Calu3 (cell line): ENCODE results near the gene HOXC11. TPM values are rescaled to one million over a fixed set of nuclear protein-coding genes. Genes with fewer than 3 reads are reported as not detected.

Source experiments
- BruUV-seq: library from RNA; stranded (reverse); fragments of 400-500 nt; replicated peaks from 2 replicates; lab custom pipeline; 2021; lab: Mats Ljungman, UMichigan
- CTCF ChIA-PET: fragments of 300-600 bp; sonication (Branson Sonifier 250); formaldehyde crosslinking; loops from one replicate; lab custom pipeline; 2022; ENCODE audit warnings: antibody characterized with exemption; lab: Charles Lee
- DNase-seq: peaks from one replicate; pipeline ENCODE4 v3.0.0; 2022
- H3K27ac Mint-ChIP-seq: one replicate; pipeline ENCODE4 v1.8.0; 2022; ENCODE audit warnings: mixed read lengths; ENCODE audit not compliant: unreplicated experiment
- H3K27me3 Mint-ChIP-seq: one replicate; pipeline ENCODE4 v1.8.0; 2022; ENCODE audit warnings: mixed read lengths; ENCODE audit not compliant: unreplicated experiment
- H3K36me3 Mint-ChIP-seq: one replicate; pipeline ENCODE4 v1.8.0; 2022; ENCODE audit warnings: mild to moderate bottlenecking, moderate library complexity, mixed read lengths; ENCODE audit not compliant: insufficient read depth, unreplicated experiment
- H3K4me1 Mint-ChIP-seq: one replicate; pipeline ENCODE4 v1.8.0; 2022; ENCODE audit warnings: mild to moderate bottlenecking, low read depth, mixed read lengths; ENCODE audit not compliant: unreplicated experiment
- H3K4me3 Mint-ChIP-seq: one replicate; pipeline ENCODE4 v1.8.0; 2022; ENCODE audit warnings: mild to moderate bottlenecking, low read depth, moderate library complexity, mixed read lengths; ENCODE audit not compliant: unreplicated experiment
- H3K9me3 Mint-ChIP-seq: one replicate; pipeline ENCODE4 v1.8.0; 2022; ENCODE audit warnings: low read depth, mixed read lengths; ENCODE audit not compliant: unreplicated experiment
- intact Hi-C: fragments of 100-400 bp; cut with micrococcal nuclease; formaldehyde crosslinking; loops from one replicate; pipeline ENCODE4 v1.10.0; 2022; ENCODE audit not compliant: unreplicated experiment
- total RNA-seq: library from RNA; stranded (reverse); gene quantifications from 2 replicates; pipeline ENCODE4 v1.2.3, GENCODE V29; 2022
- TF ChIP-seq, protein P1 (sequence below): fragments of 200-600 bp; IDR thresholded peaks from one replicate; pipeline ENCODE4 v1.8.0; 2022; ENCODE audit warnings: antibody characterized with exemption; ENCODE audit not compliant: unreplicated experiment

HOXC11 gene
- total RNA-seq, 1 experiment from 2014 or later = not detected

DNA sequence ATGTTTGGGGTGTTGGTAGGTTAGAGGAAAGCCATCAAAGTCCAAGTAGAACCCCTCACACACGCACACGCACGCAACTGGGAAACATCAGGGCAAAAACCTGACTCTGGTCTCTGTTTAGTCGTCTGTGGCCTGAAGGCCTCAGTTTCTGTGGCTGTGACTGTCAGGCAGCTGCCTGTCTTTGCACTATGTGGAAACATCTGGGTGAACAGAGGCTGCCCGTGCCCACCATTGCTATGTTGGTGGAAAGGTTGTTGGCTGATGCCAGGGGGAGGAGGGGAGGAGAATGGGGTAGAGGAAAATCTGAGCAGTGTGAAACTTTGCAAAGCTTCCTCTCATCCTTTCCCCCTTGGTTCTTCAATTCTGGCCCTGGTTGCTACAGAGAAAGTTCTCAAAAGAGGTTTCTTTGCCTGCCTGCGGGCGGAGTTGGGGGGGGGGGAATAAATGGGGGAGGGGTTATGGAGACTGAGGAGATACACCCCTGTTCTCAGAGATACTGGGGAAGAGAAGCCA, 19.5 kb downstream of the HOXC11 start:
- TF ChIP-seq, protein P1, sequence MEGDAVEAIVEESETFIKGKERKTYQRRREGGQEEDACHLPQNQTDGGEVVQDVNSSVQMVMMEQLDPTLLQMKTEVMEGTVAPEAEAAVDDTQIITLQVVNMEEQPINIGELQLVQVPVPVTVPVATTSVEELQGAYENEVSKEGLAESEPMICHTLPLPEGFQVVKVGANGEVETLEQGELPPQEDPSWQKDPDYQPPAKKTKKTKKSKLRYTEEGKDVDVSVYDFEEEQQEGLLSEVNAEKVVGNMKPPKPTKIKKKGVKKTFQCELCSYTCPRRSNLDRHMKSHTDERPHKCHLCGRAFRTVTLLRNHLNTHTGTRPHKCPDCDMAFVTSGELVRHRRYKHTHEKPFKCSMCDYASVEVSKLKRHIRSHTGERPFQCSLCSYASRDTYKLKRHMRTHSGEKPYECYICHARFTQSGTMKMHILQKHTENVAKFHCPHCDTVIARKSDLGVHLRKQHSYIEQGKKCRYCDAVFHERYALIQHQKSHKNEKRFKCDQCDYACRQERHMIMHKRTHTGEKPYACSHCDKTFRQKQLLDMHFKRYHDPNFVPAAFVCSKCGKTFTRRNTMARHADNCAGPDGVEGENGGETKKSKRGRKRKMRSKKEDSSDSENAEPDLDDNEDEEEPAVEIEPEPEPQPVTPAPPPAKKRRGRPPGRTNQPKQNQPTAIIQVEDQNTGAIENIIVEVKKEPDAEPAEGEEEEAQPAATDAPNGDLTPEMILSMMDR = no peak
- BruUV-seq = no TSS peak
- H3K9me3 Mint-ChIP-seq = no peaks in the 10 kb centered on the region
- no peak for DNase-seq
- H3K27ac Mint-ChIP-seq = no peak overlapping the region
- peaks cover 100% of the 10 kb centered on the region for H3K27me3 Mint-ChIP-seq
- no peak overlapping the region for H3K4me3 Mint-ChIP-seq
- H3K4me1 Mint-ChIP-seq = peaks cover 47% of the 10 kb centered on the region
- CTCF ChIA-PET = interaction anchor here (0.6 to 2.7 kb wide), 4 partner anchors 8 to 40 kb away, joined by 3 to 8 read pairs (median 4); partner anchors contain the start of gene HOXC9
- intact Hi-C loops = no loop called here
- H3K36me3 Mint-ChIP-seq = peaks cover 15% of the 10 kb centered on the region

DNA sequence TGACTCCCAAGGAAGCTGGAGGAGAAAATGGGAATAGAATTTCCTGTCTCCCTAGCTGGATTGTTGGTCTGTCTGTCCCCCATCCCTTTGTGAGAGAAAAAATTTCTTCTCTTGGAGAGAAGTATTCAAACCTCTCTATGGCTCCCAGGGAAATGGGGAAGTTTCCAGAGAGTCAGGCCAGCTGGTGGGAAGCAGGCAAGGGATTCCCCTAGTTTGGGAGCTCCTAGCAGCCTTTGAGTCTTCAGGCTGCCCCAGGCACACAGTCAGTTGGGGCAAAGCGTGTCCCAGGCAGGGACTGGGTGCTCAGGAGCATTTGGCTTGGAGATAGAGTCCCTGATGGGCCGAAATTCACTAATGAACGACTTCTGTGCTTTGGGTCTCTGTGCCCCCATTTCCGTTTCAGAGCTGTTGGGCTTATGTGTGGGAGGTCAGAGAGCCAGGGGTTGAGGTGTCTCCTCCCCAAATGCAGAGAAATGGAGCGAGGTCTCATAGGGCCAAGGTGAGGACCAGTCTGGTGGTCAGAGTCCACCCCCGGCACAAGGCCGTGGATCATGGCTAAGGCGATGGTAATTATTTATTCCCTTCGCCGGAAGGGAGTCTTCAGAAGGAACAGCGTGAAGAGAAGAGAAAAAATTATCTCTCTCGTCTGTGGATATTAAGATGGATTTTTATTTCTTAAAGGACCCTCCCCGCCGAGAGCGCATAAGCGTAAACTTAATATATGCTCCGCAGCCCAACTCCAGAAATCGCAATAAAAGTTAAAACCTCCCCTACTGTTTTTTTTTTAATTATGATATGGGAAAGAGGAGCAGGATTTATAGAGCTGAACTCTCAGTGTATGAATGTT, 20.5 kb downstream of the HOXC11 start:
- TF ChIP-seq, protein P1 = no peak
- peaks cover 100% of the 10 kb centered on the region for H3K27me3 Mint-ChIP-seq
- no peak for DNase-seq
- CTCF ChIA-PET = interaction anchor here (1.2 kb wide), 1 partner anchor 37 kb away, joined by 3 read pairs; no protein-coding TSS in a partner anchor
- peak overlapping the region; percentile 64 for H3K4me3 Mint-ChIP-seq
- H3K4me1 Mint-ChIP-seq = peaks cover 53% of the 10 kb centered on the region
- no peaks in the 10 kb centered on the region for H3K9me3 Mint-ChIP-seq
- H3K36me3 Mint-ChIP-seq = peaks cover 15% of the 10 kb centered on the region
- intact Hi-C loops = no loop called here
- no peak overlapping the region for H3K27ac Mint-ChIP-seq
- BruUV-seq = no TSS peak

DNA sequence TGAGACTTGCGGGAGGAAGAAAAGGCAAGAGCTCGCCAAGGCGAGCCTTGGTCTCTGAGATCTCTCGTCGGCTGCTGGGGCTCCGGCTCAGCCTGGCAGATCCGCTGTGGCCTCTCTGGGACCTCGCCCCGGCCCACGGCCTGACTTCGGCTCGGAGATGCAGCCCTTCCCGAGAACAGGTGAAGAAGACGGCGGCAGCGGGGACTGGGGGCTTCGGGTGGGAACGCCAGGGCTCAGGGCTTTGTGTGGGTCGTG, 21.0 kb downstream of the HOXC11 start:
- intact Hi-C loops = no loop called here
- no peak for DNase-seq
- H3K9me3 Mint-ChIP-seq = no peaks in the 10 kb centered on the region
- peaks cover 48% of the 10 kb centered on the region for H3K4me1 Mint-ChIP-seq
- peak overlapping the region; percentile 64 for H3K4me3 Mint-ChIP-seq
- H3K27ac Mint-ChIP-seq = no peak overlapping the region
- CTCF ChIA-PET = no interaction called here
- peaks cover 15% of the 10 kb centered on the region for H3K36me3 Mint-ChIP-seq
- no TSS peak for BruUV-seq
- TF ChIP-seq, protein P1 = no peak
- H3K27me3 Mint-ChIP-seq = peaks cover 100% of the 10 kb centered on the region

DNA sequence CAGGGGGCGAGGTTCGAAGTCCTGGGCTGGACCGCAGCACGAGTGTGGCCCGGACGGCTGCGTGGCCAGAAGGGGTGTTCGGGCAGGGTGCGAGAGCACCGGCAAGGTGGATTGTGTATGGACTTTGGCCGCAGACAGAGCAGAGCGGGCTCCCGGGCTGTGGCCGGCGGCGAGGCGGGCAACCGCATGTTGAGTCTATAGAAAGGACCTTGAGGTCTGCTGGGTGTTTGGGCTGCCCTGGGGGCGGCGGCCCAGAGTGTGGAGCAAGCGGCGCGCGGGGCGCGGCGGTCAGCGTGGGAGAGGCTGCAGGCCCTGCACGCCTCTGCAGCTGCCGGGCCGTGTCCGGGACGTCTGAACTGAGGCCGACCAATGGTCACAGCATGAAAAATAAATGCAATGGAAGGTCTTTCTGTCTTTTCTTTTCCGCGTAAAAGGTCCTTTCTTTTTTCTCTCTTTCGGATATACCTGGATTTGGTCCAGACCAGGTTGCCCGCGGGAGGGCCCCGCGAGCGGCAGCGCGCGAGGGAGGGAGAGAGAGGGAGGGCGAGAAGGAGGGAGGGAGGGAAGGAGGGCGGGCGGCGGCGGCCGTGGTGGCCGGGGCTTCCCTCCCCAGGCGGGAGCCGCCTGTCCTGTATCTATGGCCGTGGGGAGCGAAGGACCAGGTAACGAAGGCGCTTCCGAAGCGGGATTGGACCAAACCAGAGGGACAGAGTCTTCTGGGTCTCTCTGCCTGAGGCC, 21.5 kb downstream of the HOXC11 start:
- peaks cover 98% of the 10 kb centered on the region for H3K27me3 Mint-ChIP-seq
- peak overlapping the region; percentile 64 for H3K4me3 Mint-ChIP-seq
- no peaks in the 10 kb centered on the region for H3K9me3 Mint-ChIP-seq
- DNase-seq = no peak
- peak overlapping the region; percentile 59 for H3K27ac Mint-ChIP-seq
- peaks cover 15% of the 10 kb centered on the region for H3K36me3 Mint-ChIP-seq
- intact Hi-C loops = no loop called here
- TF ChIP-seq, protein P1 = no peak
- no TSS peak for BruUV-seq
- CTCF ChIA-PET = interaction anchor here (0.6 kb wide), 2 partner anchors 8 to 194 kb away, joined by 4 to 6 read pairs; partner anchors contain the start of gene SMUG1
- H3K4me1 Mint-ChIP-seq = peaks cover 43% of the 10 kb centered on the region
